Coronary artery (tissue), 2 donors: Measurements from ENCODE around the gene KCNG4.

Experiments
- DNase-seq: peaks from one replicate; pipeline ENCODE4 v3.0.0-alpha.2; 2017; ENCODE audit warnings: low spot score
- H3K27ac ChIP-seq, 2 donors: fragments of 200-600 bp; sonication (generic); one replicate each; pipeline ENCODE4 v1.5.1; 2016 to 2019
- H3K4me3 ChIP-seq: fragments of 200-600 bp; sonication (generic); 2 replicates; pipeline ENCODE4 v1.5.1; 2016; ENCODE audit warnings: mild to moderate bottlenecking, moderate library complexity
- CTCF ChIP-seq: fragments of 200-600 bp; sonication (generic); IDR thresholded peaks from one replicate; pipeline ENCODE4 v1.5.1; 2019; ENCODE audit warnings: antibody characterized with exemption

The KCNG4 gene

GRCh38 chr16:84281074-84281473 is 41.3 kb upstream of the KCNG4 start:
- H3K4me3 ChIP-seq = no peak overlapping the region
- H3K27ac ChIP-seq = no peak overlapping the region
- TF ChIP-seq CTCF = no peak
- DNase-seq = no peak

GRCh38 chr16:84279881-84280280 is 40.1 kb upstream of the KCNG4 start:
- Histone ChIP-seq H3K27ac (no peak overlapping the region), H3K4me3 (no peak overlapping the region)
- DNase-seq = no peak
- TF ChIP-seq CTCF = no peak

- Histone ChIP-seq H3K4me3 (no peak overlapping the region), H3K27ac (no peak overlapping the region)
- no peak for DNase-seq
- TF ChIP-seq CTCF = no peak
Observed at GRCh38 chr16:84278968-84279367, 39.2 kb upstream of the KCNG4 start.

- H3K27ac ChIP-seq = no peak overlapping the region
- DNase-seq = no peak
- TF ChIP-seq CTCF = no peak
- no peak overlapping the region for H3K4me3 ChIP-seq
Observed at GRCh38 chr16:84278333-84278732, 38.5 kb upstream of the KCNG4 start.

- Histone ChIP-seq H3K27ac (no peak overlapping the region), H3K4me3 (no peak overlapping the region)
- TF ChIP-seq CTCF = peak; percentile 77
- no peak for DNase-seq
Observed at GRCh38 chr16:84277244-84277823, 37.5 kb upstream of the KCNG4 start.

- Histone ChIP-seq H3K27ac (no peak overlapping the region), H3K4me3 (no peak overlapping the region)
- DNase-seq = no peak
- TF ChIP-seq CTCF = no peak
Observed at GRCh38 chr16:84275585-84276151, 35.9 kb upstream of the KCNG4 start.

GRCh38 chr16:84274515-84274914 is 34.7 kb upstream of the KCNG4 start:
- TF ChIP-seq CTCF = no peak
- H3K4me3 ChIP-seq = no peak overlapping the region
- DNase-seq = no peak
- H3K27ac ChIP-seq = no peak overlapping the region
